ENCODE data around the gene ZNF445. TPM values are rescaled to one million over a fixed set of nuclear protein-coding genes. Genes with fewer than 3 reads are reported as not detected.

ZNF445 gene
- total RNA-seq, 1 experiment from 2014 or later, result 11.9 TPM

- H3K27me3 ChIP-seq (ENCODE audit: control insufficient read depth, insufficient read depth, low read length), result no peaks in the 10 kb centered on the region
- H3K4me3 ChIP-seq (ENCODE audit: low read depth in 2 of 2, low read length in 2 of 2), result no peak overlapping the region
- TF ChIP-seq TCF7L2 (IDR thresholded peaks at IDR 0.05; ENCODE audit: low read depth, low read length), result no peak
- TF ChIP-seq, protein P1, sequence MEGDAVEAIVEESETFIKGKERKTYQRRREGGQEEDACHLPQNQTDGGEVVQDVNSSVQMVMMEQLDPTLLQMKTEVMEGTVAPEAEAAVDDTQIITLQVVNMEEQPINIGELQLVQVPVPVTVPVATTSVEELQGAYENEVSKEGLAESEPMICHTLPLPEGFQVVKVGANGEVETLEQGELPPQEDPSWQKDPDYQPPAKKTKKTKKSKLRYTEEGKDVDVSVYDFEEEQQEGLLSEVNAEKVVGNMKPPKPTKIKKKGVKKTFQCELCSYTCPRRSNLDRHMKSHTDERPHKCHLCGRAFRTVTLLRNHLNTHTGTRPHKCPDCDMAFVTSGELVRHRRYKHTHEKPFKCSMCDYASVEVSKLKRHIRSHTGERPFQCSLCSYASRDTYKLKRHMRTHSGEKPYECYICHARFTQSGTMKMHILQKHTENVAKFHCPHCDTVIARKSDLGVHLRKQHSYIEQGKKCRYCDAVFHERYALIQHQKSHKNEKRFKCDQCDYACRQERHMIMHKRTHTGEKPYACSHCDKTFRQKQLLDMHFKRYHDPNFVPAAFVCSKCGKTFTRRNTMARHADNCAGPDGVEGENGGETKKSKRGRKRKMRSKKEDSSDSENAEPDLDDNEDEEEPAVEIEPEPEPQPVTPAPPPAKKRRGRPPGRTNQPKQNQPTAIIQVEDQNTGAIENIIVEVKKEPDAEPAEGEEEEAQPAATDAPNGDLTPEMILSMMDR (IDR thresholded peaks at IDR 0.05), result no peak
- no peak for TF ChIP-seq REST (IDR thresholded peaks at IDR 0.05; ENCODE audit: insufficient read depth in 1 of 2, low read depth in 2 of 2, low read length in 1 of 2)
- no peak for TF ChIP-seq SIN3A (IDR thresholded peaks at IDR 0.05; ENCODE audit: borderline replicate concordance, insufficient read depth, low read depth, low read length)
- no peak for TF ChIP-seq POLR2AphosphoS5 (IDR thresholded peaks at IDR 0.05; ENCODE audit: low read depth, low read length)
- no peaks in the 10 kb centered on the region for H3K9me3 ChIP-seq (ENCODE audit: control insufficient read depth, insufficient read depth, low read depth, low read length)
- no peaks in the 10 kb centered on the region for H3K4me1 ChIP-seq (ENCODE audit: control insufficient read depth, insufficient read depth, low read length)
- BruUV-seq (replicated peaks), result no TSS peak
- POLR2A ChIA-PET, result no interaction called here
- H3K36me3 ChIP-seq (ENCODE audit: control insufficient read depth, insufficient read depth, low read length), result no peaks in the 10 kb centered on the region
- ATAC-seq (no peak), DNase-seq (ENCODE audit: low read depth, low spot score) (no peak)
- in situ Hi-C loops (cut with HindIII; ENCODE audit: low pct_unique_long_range_greater_than_20kb, low sequenced_read_pairs) (no loop called here), intact Hi-C loops (cut with micrococcal nuclease; ENCODE audit: unreplicated experiment) (no loop called here)
- H3K27ac ChIP-seq (ENCODE audit: low read length), result no peak overlapping the region
- CTCF ChIA-PET, result no interaction called here
Measured at GRCh38 chr3:44437800-44438199, 39.7 kb downstream of the ZNF445 start.

- BruUV-seq (replicated peaks), result no TSS peak
- in situ Hi-C loops (cut with HindIII; ENCODE audit: low pct_unique_long_range_greater_than_20kb, low sequenced_read_pairs) (no loop called here), intact Hi-C loops (cut with micrococcal nuclease; ENCODE audit: unreplicated experiment) (no loop called here)
- H3K27me3 ChIP-seq (ENCODE audit: control insufficient read depth, insufficient read depth, low read length), result no peaks in the 10 kb centered on the region
- H3K36me3 ChIP-seq (ENCODE audit: control insufficient read depth, insufficient read depth, low read length), result no peaks in the 10 kb centered on the region
- no peaks in the 10 kb centered on the region for H3K9me3 ChIP-seq (ENCODE audit: control insufficient read depth, insufficient read depth, low read depth, low read length)
- no peak for TF ChIP-seq REST (IDR thresholded peaks at IDR 0.05; ENCODE audit: insufficient read depth in 1 of 2, low read depth in 2 of 2, low read length in 1 of 2)
- TF ChIP-seq POLR2AphosphoS5 (IDR thresholded peaks at IDR 0.05; ENCODE audit: low read depth, low read length), result no peak
- TF ChIP-seq SIN3A (IDR thresholded peaks at IDR 0.05; ENCODE audit: borderline replicate concordance, insufficient read depth, low read depth, low read length), result no peak
- ChIA-PET POLR2A (no interaction called here), CTCF (no interaction called here)
- no peak overlapping the region for H3K4me3 ChIP-seq (ENCODE audit: low read depth in 2 of 2, low read length in 2 of 2)
- ATAC-seq (no peak), DNase-seq (ENCODE audit: low read depth, low spot score) (no peak)
- H3K4me1 ChIP-seq (ENCODE audit: control insufficient read depth, insufficient read depth, low read length), result no peaks in the 10 kb centered on the region
- H3K27ac ChIP-seq (ENCODE audit: low read length), result no peak overlapping the region
Measured at GRCh38 chr3:44436181-44436580, 41.3 kb downstream of the ZNF445 start.

Data from Panc1 (cell line).